ENCODE results near the gene TMEM184C.

DNA sequence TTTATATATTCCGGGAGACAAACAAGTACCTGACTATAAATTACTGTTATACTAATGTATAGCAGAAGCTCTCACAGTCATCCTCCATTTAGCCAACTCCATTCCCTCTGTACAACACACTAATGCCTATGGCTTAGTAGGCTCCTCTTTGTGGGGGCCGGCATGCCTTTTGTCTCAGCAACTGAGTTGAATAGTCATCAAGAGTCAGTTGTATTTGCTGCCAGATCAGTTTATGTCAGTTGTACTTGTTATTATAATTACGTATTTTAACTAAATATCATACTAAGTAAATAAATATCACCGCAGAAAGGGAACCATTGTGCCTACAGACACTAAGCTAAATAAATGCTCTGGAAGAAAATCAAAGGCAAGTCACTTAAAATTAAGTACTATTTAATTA, 56.9 kb downstream of the TMEM184C start:
- TF ChIP-seq, protein P1, sequence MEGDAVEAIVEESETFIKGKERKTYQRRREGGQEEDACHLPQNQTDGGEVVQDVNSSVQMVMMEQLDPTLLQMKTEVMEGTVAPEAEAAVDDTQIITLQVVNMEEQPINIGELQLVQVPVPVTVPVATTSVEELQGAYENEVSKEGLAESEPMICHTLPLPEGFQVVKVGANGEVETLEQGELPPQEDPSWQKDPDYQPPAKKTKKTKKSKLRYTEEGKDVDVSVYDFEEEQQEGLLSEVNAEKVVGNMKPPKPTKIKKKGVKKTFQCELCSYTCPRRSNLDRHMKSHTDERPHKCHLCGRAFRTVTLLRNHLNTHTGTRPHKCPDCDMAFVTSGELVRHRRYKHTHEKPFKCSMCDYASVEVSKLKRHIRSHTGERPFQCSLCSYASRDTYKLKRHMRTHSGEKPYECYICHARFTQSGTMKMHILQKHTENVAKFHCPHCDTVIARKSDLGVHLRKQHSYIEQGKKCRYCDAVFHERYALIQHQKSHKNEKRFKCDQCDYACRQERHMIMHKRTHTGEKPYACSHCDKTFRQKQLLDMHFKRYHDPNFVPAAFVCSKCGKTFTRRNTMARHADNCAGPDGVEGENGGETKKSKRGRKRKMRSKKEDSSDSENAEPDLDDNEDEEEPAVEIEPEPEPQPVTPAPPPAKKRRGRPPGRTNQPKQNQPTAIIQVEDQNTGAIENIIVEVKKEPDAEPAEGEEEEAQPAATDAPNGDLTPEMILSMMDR (conservative IDR thresholded peaks at IDR 0.05 in 1 of 2, IDR thresholded peaks at IDR 0.05 in 1 of 2; ENCODE audit: extremely low read depth in 1 of 2, insufficient read depth in 1 of 2, low read depth in 1 of 2, low read length in 2 of 2): no peak
- no peak for TF ChIP-seq EZH2 (IDR thresholded peaks at IDR 0.05; ENCODE audit: borderline replicate concordance, low read length)

Measured in mammary epithelial cell (primary cell).